SHP77 treated with DMSO at 0.1 percent for 48 hours (cell line): Measurements from ENCODE around the gene MLLT3.

ENCODE experiments used
- DNase-seq: peaks from one replicate; lab custom pipeline; 2025; lab: John Stamatoyannopoulos, UW

MLLT3 gene

DNA sequence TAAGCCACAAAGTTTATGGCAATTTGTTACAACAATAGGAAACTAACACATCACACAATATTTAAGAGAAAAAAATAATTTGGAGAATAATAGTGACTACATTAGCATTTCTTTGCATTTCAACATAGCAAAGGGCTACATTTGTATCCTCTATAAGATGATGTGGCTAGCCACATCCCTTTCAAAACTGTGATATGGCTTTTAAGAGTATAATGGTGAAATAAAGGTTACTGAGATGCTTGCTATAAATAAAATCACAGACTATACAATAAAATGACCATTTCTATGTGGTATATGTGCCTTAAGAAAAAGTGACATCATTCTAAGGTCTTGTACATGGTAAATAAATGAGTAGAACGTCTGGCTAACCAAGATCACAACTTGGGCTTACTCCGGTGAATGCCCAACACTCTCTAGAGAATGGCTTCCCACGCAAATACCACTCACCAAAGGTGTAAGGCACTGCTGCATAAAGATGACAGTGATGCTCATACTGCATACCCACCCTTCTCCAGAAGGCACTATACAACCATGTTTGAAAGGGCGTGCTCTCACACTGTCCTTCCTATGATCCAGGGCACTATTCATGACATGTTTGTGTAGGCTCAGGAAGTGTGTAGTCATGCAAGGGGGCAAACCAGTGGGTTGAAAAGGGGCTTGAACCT lies 286.5 kb downstream of the MLLT3 start:
- DNase-seq: no peak

DNA sequence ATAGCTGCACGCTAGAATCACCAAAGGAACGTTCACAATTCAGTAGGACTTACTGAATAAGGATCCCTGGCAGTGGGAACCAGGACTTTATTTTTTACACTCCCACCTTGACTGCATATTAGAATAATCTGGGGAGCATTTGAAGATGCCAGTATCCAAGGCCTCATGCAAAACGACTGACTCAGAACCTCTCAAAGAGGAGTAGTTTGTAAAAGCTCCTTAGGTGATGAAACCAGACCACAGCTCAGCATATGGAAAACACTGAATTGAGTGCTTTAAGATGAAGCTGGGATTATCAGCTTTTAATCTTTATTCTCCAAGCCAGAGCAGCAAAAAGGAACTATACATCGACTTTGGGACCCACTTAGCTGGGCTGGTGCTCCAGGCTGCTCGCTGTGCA lies 288.3 kb downstream of the MLLT3 start:
- DNase-seq: no peak

DNA sequence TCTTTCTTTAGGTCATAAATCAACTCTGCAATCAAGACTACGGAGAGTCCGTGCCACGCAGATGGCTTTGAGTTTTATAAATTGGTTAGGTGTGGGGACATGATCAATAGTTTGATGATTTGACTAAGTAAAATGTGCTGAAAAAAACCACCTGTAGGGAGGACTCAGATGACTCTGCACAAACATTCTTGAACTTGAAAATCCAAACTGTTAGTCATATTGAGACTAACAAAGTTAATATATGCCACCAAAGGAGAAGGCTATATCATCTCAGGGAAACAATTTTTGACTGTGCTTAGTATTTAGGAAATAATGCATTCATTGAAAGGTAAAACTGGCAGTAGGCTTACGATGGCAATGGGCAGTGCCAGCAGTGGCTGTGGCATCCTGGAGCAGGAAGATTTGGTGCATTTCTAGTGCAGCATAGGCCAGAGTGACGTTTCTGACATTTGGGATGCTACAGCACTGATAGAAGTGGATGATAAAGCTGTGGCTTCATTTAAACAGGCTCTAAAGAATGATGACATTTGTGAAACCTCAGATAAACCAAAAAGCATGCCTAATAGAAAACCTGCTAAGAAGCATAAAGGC lies 291.1 kb downstream of the MLLT3 start:
- no peak for DNase-seq

DNA sequence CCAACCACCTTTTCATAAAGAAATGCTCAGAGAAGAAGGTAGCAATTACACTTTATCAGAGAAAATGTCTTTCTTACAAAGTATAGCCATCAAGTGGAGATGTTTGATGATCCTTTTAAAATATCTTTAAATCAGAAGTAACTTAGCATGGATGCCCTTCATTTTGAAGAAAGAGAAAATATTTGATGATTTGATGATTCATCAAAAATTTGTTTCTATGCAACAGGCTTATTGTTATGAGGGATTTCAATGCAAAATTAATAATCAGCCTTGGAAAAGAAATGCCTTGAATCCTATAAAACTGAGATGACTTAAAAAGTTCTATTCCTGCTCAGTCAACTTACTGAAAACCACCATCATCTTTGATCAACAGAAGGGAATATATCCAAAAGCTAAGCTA lies 291.6 kb downstream of the MLLT3 start:
- no peak for DNase-seq

DNA sequence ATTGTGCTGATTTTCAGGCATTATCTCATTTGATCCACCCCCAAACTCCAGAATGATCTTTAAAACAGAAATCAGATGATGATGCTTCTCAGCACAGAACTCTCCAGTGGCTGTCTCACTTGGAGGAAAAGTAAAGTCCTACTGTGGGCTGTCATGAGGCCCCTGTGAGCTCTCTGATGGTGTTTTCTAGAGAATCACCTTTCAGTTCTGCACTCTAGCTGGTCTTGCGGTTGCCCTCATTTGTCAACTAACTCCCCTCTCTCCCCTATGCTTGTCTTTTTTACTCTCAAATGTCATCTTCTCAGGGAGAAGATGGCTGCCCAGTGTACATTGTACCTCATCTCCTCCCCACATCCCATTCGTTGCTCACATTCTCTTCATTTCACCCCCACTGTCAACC lies 295.8 kb downstream of the MLLT3 start:
- no peak for DNase-seq

DNA sequence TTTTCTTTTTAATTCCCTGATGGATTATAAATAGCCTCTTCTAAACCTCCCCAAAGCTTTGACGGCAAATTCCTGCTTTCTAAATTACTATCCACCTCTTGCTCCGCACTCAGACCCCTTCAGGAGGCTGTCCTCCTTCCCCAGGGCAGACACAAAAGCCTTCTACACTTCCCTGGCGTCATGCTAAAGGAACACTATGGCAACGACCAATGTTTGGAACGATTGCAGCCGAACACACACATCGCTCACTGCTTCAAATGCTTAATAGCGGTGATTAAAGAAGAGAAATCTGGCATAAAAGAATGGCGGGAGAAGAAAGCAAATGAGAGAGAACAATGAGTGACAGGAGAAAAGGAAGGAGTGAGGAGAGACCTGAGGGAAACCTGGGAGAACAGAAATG lies 297.3 kb downstream of the MLLT3 start:
- no peak for DNase-seq

DNA sequence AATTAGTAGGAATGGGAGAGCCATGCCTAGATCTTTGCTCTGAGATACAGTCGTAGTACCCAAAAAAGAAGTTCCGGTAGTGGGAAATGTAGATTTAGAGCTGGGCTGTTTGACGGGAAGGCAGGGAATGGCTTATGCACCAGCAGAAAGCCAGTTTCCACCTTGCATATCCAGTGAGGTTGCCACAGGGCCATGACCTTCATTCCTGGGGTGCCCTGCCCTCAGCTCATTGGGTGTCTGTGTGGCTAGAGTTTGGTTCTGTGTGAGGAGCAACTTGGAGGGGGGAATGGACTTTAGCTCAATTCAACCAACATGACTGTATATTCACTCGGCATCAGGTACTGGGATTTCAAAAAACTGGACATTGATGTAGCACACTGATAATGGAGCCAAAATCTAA lies 300.1 kb downstream of the MLLT3 start:
- no peak for DNase-seq

DNA sequence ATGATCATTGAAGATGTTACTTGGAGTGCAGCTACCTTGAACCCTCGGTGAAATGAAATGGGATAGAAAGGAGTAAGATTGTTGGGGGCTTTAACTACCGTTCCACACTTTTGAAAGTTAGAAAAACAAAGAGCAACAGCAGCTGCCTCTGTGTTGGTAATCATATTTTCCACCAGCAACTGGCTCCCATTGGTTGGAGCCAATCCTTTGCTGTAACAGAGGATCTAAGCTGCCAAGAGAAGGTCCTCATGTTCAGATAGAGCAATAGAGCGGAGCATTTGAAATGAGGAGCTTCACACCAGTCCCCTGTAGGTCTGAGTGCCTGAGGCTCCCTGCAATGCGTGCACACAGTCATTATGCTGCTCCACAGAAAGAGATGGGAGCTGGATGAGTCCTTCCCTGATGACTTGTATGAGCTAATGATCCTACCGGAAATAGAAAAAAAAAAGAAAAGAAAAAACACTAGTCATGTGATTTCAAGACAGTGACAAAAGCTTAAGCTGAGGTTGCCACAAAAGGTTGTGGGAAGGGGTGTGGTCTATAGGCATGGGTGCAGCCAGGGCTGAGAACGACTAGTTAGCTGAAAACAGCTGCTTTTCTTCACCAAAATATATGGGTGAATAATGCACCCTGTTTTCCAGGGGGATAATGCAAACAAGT lies 300.7 kb downstream of the MLLT3 start:
- DNase-seq: no peak

DNA sequence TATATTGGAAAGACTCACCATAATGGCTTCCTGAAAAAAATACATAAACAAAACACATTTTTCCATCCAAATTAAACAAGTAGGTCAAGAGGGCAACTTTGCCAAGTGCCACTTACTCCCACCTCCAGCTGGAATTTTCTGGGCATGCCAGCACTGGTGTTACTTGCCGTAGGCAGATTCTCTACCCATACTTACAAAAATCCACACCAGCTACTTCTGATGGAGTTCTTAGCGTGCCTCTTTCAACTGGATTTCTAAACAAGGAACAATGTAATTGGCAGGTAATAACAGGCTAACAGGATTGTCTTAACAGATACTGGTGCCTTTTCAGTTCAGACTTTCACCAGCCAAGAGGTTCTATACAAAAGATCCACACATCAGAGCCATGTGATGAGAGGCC lies 301.4 kb downstream of the MLLT3 start:
- no peak for DNase-seq

DNA sequence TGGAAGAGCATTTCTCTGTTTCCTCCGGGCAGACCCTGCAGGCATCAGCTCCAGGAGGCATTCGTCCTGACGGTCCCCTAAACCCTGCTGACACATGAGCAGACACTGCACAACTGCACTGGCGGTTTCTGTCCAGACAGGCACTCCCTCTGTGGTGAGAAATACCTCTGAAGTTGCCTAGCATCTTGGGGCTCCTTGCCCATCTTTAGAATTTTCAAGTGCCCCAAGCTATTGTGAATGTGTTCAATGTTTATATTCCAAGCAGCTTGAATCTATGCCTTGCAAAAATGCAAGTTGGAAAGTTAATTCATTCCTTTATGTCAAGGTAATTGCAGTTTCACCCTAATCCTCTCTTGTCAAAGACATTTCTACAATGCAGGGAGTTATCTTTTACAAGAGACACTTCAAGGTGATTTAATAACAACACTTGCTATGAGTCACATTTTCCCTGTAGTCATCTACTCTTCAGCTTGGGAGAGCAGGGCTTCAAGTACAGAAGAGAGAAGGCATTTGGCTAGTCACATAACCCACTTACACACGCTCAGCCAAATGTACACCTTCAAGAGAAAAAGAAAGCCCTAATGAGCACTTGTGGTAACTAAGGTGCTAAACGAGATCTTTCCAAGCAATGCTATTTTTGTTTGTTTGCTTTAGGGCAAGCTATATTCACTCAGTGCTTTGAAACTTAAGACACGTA lies 302.5 kb downstream of the MLLT3 start:
- DNase-seq: no peak

DNA sequence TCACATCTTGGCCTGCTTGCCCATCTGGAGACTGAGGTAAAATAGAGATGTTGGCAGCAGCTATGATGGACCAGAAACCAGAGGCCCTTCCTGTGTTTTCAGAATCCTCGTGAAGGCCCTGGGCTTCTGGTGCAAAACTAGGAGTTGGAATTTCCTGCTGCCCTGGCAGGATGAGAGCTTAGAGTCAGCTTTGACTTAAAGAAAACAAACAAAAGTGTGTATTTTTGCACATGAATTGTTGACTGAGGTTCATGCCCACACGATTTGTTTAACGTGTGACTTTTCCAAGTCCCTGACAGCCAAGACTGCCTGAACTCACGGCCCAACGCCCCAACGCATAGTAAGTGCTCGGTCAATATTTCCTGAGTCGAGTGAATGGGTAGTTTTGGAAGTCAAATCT lies 303.1 kb downstream of the MLLT3 start:
- no peak for DNase-seq

DNA sequence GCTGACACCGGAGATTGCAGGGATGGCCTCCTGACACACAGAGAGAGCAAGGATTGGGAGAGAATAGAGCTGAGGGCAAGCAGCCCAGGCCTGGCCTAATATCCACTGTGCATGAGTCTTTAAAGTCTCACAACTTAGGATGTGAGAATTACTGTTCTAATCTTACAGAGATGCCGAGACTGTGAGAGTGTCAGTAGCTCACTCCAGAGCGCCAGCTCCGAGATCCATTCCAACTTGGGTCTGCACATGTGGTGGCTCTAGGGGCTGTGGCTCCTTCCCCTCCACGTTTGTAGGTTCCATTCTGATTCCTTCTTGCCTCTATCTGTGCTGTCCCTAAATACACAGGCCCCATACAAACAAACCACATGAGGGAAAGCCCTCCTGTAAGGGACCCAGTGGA lies 304.6 kb downstream of the MLLT3 start:
- no peak for DNase-seq

DNA sequence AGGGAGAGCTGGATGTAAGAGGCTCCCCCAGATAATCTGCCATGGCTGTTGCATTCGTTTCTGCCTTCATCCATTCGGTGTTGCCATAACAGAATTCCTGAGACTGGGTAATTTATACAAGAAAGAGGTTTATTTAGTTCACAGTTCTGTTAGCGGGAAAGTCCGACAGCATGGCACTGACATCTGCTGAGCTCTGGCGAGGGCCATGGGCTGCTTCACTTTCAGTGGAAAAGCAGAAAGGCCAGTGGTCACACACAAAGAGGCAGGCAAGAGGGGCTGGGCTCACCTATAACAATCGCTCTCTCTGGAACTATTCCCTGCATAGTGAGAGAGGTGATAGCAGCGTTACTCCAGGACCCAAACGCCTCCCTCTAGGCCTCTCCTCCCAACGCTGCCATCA lies 305.9 kb downstream of the MLLT3 start:
- no peak for DNase-seq

DNA sequence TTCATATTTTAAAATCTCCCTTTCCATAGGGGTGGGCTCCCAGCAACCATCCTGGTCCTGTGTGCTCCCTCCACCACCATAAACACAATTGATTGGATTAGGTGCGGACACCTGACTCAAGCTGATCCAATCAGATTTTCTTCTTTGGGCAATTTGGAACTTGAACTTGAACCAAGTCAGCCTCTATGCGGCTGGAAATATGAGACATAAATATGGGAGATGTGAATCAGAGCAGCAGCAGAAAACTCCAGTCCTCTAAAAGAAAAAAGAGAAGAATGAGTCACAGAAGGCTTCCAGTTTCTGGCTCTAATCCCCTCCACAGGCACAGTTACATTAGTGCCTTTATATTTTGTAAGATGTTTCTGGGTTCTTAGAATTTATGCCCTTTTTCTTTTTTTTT lies 306.6 kb downstream of the MLLT3 start:
- DNase-seq: no peak

DNA sequence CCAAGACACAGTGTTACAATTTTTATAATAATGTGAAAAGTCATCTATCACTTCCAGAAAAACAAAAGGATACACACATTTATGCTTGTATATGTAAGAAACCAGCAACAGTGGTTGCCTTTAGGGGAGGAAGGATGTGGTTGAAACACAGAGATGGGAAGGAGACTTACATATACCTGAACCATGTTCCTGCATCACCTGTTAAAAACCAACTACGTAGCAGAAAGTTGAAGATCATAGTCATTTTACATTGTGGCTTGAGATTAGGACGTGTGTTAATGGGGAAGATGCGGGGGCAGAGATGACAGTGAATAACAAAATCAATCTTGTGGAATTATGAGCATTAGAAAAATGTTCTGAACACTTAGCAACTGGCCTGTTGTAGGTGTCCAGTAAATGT lies 307.3 kb downstream of the MLLT3 start:
- DNase-seq: no peak

DNA sequence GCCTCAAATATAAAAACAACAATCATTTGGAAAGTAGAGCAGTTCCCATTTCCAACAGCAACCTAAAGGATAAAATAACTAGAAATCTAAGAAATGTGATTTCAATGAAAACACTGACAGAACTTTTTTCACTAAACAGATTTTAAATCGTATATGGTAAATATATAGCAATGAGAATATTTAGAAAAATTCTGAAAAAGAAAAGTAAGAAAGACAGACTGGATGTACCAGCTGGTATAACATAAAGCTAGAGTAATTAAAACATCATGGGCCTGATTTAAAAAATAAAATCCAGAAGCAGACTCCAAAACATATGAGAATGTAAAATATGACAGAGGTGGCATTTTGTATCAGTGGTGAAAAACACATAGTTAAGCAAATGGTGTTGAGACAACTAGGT lies 308.9 kb downstream of the MLLT3 start:
- no peak for DNase-seq

DNA sequence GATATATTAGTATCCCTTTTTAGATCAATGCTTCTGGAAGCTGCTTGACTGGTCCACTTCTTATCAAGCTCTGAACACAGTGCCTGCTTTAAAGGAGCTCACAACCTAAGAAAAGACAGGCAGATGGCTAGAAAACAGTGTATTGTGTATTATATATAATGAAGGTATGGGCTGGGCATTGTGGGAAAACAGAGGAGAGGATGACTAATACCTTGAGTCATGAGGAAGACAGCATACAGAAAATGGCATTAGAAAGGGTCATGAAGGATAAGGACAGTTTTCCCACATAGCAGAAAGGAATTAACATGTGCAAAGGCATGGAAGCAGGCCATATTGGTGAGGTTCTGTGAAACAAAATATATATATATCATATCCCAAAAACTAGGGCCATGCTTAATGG lies 309.6 kb downstream of the MLLT3 start:
- no peak for DNase-seq

DNA sequence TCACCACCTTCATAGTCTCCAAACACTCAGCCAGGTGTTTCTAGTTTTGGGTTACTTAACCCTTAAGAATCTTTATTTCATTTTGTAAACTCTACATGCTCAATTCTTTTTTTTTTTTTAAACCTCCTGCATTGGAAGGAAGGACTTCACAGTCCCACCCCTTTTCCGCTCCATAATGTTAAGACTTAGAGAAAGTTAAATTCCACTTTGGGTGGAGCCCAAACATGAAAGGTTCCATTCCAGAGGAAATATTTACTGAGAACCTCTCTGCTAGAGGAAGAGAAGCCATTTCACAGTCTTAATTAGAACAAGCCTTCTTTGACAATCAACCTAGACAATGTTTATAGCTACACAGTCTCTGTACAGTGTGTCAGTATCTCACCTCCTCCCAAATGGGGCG lies 312.3 kb downstream of the MLLT3 start:
- DNase-seq: no peak

DNA sequence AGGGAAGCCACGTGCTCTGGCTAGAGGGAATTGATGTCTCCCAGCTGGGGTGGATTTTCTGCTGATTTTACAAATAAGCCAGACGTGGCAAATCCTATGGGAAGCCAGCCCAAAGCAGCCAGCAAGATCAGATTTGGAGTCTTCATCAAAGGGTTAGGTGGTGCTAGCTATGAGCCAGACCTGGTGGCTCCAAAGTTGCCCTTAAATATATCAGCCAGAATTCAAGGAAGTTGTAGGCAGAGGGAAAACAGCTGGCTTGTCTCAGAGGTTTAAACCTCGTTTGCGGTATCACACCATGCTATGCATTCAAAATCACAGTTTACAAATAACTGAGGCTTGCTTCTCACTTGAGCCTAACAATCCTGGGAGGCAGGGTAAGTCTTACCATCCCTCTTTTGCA lies 313.2 kb downstream of the MLLT3 start:
- DNase-seq: no peak

DNA sequence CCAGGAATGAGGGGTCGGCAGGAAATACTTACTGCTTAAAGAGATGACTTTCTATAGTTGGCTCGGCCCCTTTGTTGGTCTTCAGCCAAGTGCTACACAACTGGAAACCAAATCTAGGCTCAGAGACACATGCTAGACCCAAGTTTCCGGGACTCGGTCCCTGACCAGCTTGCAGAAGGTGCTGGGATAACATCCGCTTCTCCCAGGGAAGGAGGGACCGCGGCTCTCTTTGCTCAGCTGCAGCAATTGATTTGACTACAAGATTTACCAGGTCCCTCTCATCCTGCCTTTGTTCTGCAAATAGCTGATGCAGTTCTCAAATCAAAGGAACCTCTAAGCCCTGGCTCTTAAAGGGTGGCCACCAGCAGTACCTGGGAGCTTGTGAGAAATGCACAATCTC lies 314.7 kb downstream of the MLLT3 start:
- no peak for DNase-seq

DNA sequence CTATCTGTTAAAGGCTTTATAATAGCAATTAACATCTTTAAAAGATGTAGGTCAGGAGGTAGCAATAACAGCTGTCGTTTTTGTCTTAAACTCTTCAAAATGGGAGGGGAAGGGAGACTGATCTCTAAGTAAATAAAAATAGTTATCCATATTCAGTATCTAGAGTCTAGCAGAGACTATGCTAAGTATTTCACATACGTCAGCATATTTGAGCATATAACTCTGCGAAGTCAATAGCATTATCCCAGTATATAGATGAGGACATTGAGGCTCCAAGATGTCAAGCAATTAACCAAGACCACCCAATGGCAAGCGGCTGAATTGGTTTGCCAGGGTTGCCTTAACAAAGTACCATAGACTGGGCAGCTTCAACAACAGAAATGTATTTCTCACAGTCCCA lies 316.8 kb downstream of the MLLT3 start:
- DNase-seq: no peak

DNA sequence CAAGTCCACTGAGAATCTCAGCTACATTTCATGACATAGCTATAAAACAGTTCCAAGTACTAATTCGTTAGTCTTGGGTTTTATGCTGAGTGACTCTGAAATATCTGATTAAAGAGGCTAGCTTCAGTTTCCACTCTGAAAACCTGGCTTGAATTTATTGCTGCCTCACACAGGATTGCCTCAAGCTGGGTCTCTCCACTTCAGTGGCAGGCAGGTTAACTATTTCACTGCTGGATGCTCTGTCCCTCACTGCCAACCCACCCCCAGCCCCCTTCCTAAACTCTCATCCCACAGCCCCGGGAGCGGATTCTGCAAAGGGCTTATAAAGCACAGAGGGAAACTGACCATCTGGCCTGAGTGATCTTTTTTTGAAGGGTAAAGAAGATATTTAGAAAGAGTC lies 318.3 kb downstream of the MLLT3 start:
- DNase-seq: no peak

DNA sequence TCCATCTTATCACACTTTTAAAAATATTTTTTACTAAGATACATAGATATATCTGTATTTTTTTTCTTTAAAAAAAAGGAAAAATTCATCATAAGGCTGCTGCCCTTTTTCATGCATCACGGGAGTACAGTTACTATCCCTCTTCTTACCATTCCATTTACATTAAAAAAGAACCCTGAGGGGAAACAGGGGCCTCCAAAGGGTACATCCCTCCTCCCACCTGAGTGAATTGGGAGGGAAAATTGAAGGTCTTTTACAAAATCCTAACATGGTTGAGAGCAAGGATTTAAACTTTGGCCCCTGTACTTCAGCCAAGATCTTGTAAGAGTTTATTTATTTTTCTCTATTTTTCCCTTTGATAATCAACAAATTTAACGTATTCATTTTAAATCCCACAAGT lies 319.2 kb downstream of the MLLT3 start:
- DNase-seq: no peak
